Vagina (tissue), 2 donors: ENCODE results near the gene ATP8B3.

Source experiments
- POLR2A ChIP-seq, 2 donors: fragments of 450-650 bp; IDR thresholded peaks; one replicate each; pipeline ENCODE4 v1.6.1; 2017; ENCODE audit warnings: antibody characterized with exemption in 2 of 2, mild to moderate bottlenecking in 2 of 2, moderate library complexity in 2 of 2
- POLR2AphosphoS5 ChIP-seq, 2 donors: sonication (generic); formaldehyde crosslinking; IDR thresholded peaks; one replicate each; pipeline ENCODE4 v1.9.0; 2017; ENCODE audit warnings: antibody characterized with exemption in 2 of 2, mild to moderate bottlenecking in 2 of 2, low read depth in 1 of 2; ENCODE audit not compliant: insufficient read depth in 1 of 2
- TF ChIP-seq, protein P1 (sequence below), 3 experiments: fragments of 450-650 bp in 2 of 3; fragments of 200-600 bp in 1 of 3; sonication (generic) in 1 of 3; IDR thresholded peaks; one replicate each; pipeline ENCODE4 v1.5.1; 2017 to 2019; ENCODE audit warnings: antibody characterized with exemption in 3 of 3, mild to moderate bottlenecking in 2 of 3, moderate library complexity in 2 of 3

DNA sequence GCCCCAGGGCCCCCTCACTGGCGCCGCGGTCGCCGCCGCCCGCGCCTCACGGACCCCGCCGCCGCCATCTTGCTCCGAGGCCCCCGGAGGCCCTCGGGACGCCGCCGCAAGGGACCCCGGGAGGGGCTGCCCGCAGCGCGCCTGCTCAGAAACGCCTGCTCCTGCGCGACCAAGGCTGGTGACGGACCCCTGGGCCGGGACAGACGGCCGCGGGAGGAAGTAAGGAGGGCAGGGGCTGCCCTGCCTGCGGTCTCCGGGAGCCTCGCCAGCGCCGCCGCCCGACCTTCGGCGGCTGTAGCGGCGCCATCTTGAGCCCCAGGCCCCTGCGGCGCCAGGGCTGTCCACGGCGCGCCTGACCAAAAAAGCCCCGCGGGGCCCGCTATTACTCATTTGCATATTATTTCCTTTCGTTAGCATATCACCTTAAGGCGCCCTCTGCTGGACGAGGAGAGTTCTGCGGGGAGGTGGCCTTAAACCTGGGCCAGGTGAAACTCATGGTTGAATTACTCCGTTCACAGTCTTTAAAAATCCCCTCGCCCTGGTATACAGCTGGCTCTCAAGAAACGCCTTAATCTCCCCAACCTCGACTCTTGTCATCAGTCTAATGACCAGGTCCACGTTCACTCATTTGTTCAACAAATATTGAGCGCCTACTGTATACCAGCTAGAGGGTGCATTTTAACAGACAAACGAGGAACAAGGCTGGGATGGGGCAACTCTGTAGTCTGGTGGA, 36.5 kb upstream of the ATP8B3 start, which contains the start of gene REXO1:
- TF ChIP-seq, protein P1, sequence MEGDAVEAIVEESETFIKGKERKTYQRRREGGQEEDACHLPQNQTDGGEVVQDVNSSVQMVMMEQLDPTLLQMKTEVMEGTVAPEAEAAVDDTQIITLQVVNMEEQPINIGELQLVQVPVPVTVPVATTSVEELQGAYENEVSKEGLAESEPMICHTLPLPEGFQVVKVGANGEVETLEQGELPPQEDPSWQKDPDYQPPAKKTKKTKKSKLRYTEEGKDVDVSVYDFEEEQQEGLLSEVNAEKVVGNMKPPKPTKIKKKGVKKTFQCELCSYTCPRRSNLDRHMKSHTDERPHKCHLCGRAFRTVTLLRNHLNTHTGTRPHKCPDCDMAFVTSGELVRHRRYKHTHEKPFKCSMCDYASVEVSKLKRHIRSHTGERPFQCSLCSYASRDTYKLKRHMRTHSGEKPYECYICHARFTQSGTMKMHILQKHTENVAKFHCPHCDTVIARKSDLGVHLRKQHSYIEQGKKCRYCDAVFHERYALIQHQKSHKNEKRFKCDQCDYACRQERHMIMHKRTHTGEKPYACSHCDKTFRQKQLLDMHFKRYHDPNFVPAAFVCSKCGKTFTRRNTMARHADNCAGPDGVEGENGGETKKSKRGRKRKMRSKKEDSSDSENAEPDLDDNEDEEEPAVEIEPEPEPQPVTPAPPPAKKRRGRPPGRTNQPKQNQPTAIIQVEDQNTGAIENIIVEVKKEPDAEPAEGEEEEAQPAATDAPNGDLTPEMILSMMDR (IDR thresholded peaks at IDR 0.05): peak; percentile 73 to 92 (median 83)
- TF ChIP-seq POLR2A (IDR thresholded peaks at IDR 0.05) (peak in 1 of 2 donors; percentile 54), POLR2AphosphoS5 (IDR thresholded peaks at IDR 0.05; ENCODE audit: insufficient read depth in 1 of 2, low read depth in 1 of 2) (peak; percentile 66 to 67)
